ENCODE data around the gene PDE4B. TPM values are rescaled to one million over a fixed set of nuclear protein-coding genes. Genes with fewer than 3 reads are reported as not detected.

Gene PDE4B
- total RNA-seq, 4 donors from 2014 or later: 3.7 to 16.6 (median 5.1) TPM

- no peak overlapping the region for H3K27ac ChIP-seq (replicated peaks in 1 of 4)
- TF ChIP-seq CTCF (IDR thresholded peaks at IDR 0.05) (no peak), POLR2A (IDR thresholded peaks at IDR 0.05; ENCODE audit: low read depth) (no peak), POLR2AphosphoS5 (IDR thresholded peaks at IDR 0.05) (no peak), EP300 (IDR thresholded peaks at IDR 0.05) (no peak)
- no peak for DNase-seq (ENCODE audit: extremely low spot score)
- H3K4me3 ChIP-seq: no peak overlapping the region
- no peaks in the 10 kb centered on the region for H3K4me1 ChIP-seq
- WGBS: 68% methylated on average over 2 of the region's 2 CpGs
- intact Hi-C loops (cut with DNase I): no loop called here
- H3K9me3 ChIP-seq: no peaks in the 10 kb centered on the region
- no peaks in the 10 kb centered on the region for H3K27me3 ChIP-seq
- H3K36me3 ChIP-seq: no peaks in the 10 kb centered on the region
Measured at GRCh38 chr1:66073388-66073787, 280.7 kb downstream of the PDE4B start.

- TF ChIP-seq CTCF (IDR thresholded peaks at IDR 0.05) (no peak), POLR2AphosphoS5 (IDR thresholded peaks at IDR 0.05) (no peak), EP300 (IDR thresholded peaks at IDR 0.05) (no peak), POLR2A (IDR thresholded peaks at IDR 0.05; ENCODE audit: low read depth) (no peak)
- DNase-seq (ENCODE audit: extremely low spot score): no peak
- Histone ChIP-seq H3K9me3 (no peaks in the 10 kb centered on the region), H3K4me1 (no peaks in the 10 kb centered on the region), H3K36me3 (no peaks in the 10 kb centered on the region), H3K4me3 (no peak overlapping the region), H3K27me3 (no peaks in the 10 kb centered on the region), H3K27ac (replicated peaks in 1 of 4) (no peak overlapping the region)
- 73% methylated on average over 2 of the region's 2 CpGs for WGBS
- intact Hi-C loops (cut with DNase I): no loop called here
Measured at GRCh38 chr1:66074147-66074546, 281.5 kb downstream of the PDE4B start.

- intact Hi-C loops (cut with DNase I): no loop called here
- DNase-seq (ENCODE audit: extremely low spot score): no peak
- H3K4me3 ChIP-seq: no peak overlapping the region
- no peaks in the 10 kb centered on the region for H3K27me3 ChIP-seq
- TF ChIP-seq POLR2AphosphoS5 (IDR thresholded peaks at IDR 0.05) (no peak), POLR2A (IDR thresholded peaks at IDR 0.05; ENCODE audit: low read depth) (no peak), CTCF (IDR thresholded peaks at IDR 0.05) (no peak), EP300 (IDR thresholded peaks at IDR 0.05) (no peak)
- no peaks in the 10 kb centered on the region for H3K36me3 ChIP-seq
- 84% methylated on average over 6 of the region's 6 CpGs for WGBS
- no peaks in the 10 kb centered on the region for H3K9me3 ChIP-seq
- no peak overlapping the region for H3K27ac ChIP-seq (replicated peaks in 1 of 4)
- H3K4me1 ChIP-seq: no peaks in the 10 kb centered on the region
Measured at GRCh38 chr1:66078412-66078811, 285.7 kb downstream of the PDE4B start.

- Histone ChIP-seq H3K4me1 (no peaks in the 10 kb centered on the region), H3K36me3 (no peaks in the 10 kb centered on the region), H3K9me3 (no peaks in the 10 kb centered on the region), H3K27me3 (no peaks in the 10 kb centered on the region), H3K4me3 (no peak overlapping the region), H3K27ac (replicated peaks in 1 of 4) (no peak overlapping the region)
- WGBS: 60% methylated on average over 3 of the region's 3 CpGs
- no peak for TF ChIP-seq POLR2AphosphoS5 (IDR thresholded peaks at IDR 0.05)
- no peak for TF ChIP-seq CTCF (IDR thresholded peaks at IDR 0.05)
- no peak for TF ChIP-seq POLR2A (IDR thresholded peaks at IDR 0.05; ENCODE audit: low read depth)
- TF ChIP-seq EP300 (IDR thresholded peaks at IDR 0.05): no peak
- intact Hi-C loops (cut with DNase I): no loop called here
- no peak for DNase-seq (ENCODE audit: extremely low spot score)
Measured at GRCh38 chr1:66083003-66083402, 290.3 kb downstream of the PDE4B start.

GRCh38 chr1:66084442-66084841, 291.7 kb downstream of the PDE4B start:
- no peak overlapping the region for H3K4me3 ChIP-seq
- intact Hi-C loops (cut with DNase I): no loop called here
- H3K4me1 ChIP-seq: no peaks in the 10 kb centered on the region
- no peak for TF ChIP-seq POLR2A (IDR thresholded peaks at IDR 0.05; ENCODE audit: low read depth)
- TF ChIP-seq POLR2AphosphoS5 (IDR thresholded peaks at IDR 0.05): no peak
- TF ChIP-seq EP300 (IDR thresholded peaks at IDR 0.05): no peak
- TF ChIP-seq CTCF (IDR thresholded peaks at IDR 0.05): no peak
- no peaks in the 10 kb centered on the region for H3K27me3 ChIP-seq
- no peak for DNase-seq (ENCODE audit: extremely low spot score)
- no peaks in the 10 kb centered on the region for H3K36me3 ChIP-seq
- H3K9me3 ChIP-seq: no peaks in the 10 kb centered on the region
- H3K27ac ChIP-seq (replicated peaks in 1 of 4): no peak overlapping the region

All from esophagus muscularis mucosa (tissue), 4 donors.